ENCODE data around the gene DNLZ. TPM values are rescaled to one million over a fixed set of nuclear protein-coding genes. Genes with fewer than 3 reads are reported as not detected.

DNLZ gene
- polyA plus RNA-seq, 1 donor = 17.0 TPM

GRCh38 chr9:136361047-136361753, 2.3 kb downstream of the DNLZ start:
- peaks cover 29% of the 10 kb centered on the region for H3K36me3 ChIP-seq (ENCODE audit: control insufficient read depth, insufficient read depth, low read length)
- H3K4me1 ChIP-seq (ENCODE audit: control insufficient read depth, insufficient read depth, low read length) = peaks cover 18% of the 10 kb centered on the region
- peaks cover 14% of the 10 kb centered on the region for H3K27me3 ChIP-seq (ENCODE audit: control insufficient read depth, insufficient read depth, low read length)
- peaks cover 11% of the 10 kb centered on the region for H3K9me3 ChIP-seq (ENCODE audit: control insufficient read depth, low read depth, low read length)
- no peak for DNase-seq
- peak overlapping the region; percentile 52 for H3K27ac ChIP-seq (ENCODE audit: low read length)
- H3K4me3 ChIP-seq (ENCODE audit: low read length) = no peak overlapping the region
- WGBS (ENCODE audit: insufficient coverage, low lambda C conversion rate) = no CpG with 5 or more reads among the region's 43 CpGs

- Histone ChIP-seq H3K27ac (ENCODE audit: low read length) (no peak overlapping the region), H3K27me3 (ENCODE audit: control insufficient read depth, insufficient read depth, low read length) (peaks cover 13% of the 10 kb centered on the region), H3K36me3 (ENCODE audit: control insufficient read depth, insufficient read depth, low read length) (peaks cover 33% of the 10 kb centered on the region), H3K4me3 (ENCODE audit: low read length) (no peak overlapping the region), H3K4me1 (ENCODE audit: control insufficient read depth, insufficient read depth, low read length) (peaks cover 18% of the 10 kb centered on the region), H3K9me3 (ENCODE audit: control insufficient read depth, low read depth, low read length) (peaks cover 13% of the 10 kb centered on the region)
- no peak for DNase-seq
- WGBS (ENCODE audit: insufficient coverage, low lambda C conversion rate) = no CpG with 5 or more reads among the region's 38 CpGs
Measured at GRCh38 chr9:136359774-136360718, 3.5 kb downstream of the DNLZ start.

GRCh38 chr9:136358888-136359287, 4.7 kb downstream of the DNLZ start:
- no CpG with 5 or more reads among the region's 2 CpGs for WGBS (ENCODE audit: insufficient coverage, low lambda C conversion rate)
- no peak overlapping the region for H3K4me3 ChIP-seq (ENCODE audit: low read length)
- DNase-seq = no peak
- peaks cover 7% of the 10 kb centered on the region for H3K9me3 ChIP-seq (ENCODE audit: control insufficient read depth, low read depth, low read length)
- H3K4me1 ChIP-seq (ENCODE audit: control insufficient read depth, insufficient read depth, low read length) = peaks cover 25% of the 10 kb centered on the region
- no peak overlapping the region for H3K27ac ChIP-seq (ENCODE audit: low read length)
- H3K36me3 ChIP-seq (ENCODE audit: control insufficient read depth, insufficient read depth, low read length) = peaks cover 33% of the 10 kb centered on the region
- peaks cover 1% of the 10 kb centered on the region for H3K27me3 ChIP-seq (ENCODE audit: control insufficient read depth, insufficient read depth, low read length)

- H3K9me3 ChIP-seq (ENCODE audit: control insufficient read depth, low read depth, low read length) = peaks cover 7% of the 10 kb centered on the region
- peaks cover 32% of the 10 kb centered on the region for H3K4me1 ChIP-seq (ENCODE audit: control insufficient read depth, insufficient read depth, low read length)
- DNase-seq = no peak
- peaks cover 33% of the 10 kb centered on the region for H3K36me3 ChIP-seq (ENCODE audit: control insufficient read depth, insufficient read depth, low read length)
- H3K27ac ChIP-seq (ENCODE audit: low read length) = no peak overlapping the region
- no peaks in the 10 kb centered on the region for H3K27me3 ChIP-seq (ENCODE audit: control insufficient read depth, insufficient read depth, low read length)
- WGBS (ENCODE audit: insufficient coverage, low lambda C conversion rate) = no CpG with 5 or more reads among the region's 29 CpGs
- H3K4me3 ChIP-seq (ENCODE audit: low read length) = no peak overlapping the region
Measured at GRCh38 chr9:136358016-136358415, 5.5 kb downstream of the DNLZ start.

GRCh38 chr9:136357202-136357725, 6.3 kb downstream of the DNLZ start:
- Histone ChIP-seq H3K9me3 (ENCODE audit: control insufficient read depth, low read depth, low read length) (peaks cover 7% of the 10 kb centered on the region), H3K27ac (ENCODE audit: low read length) (no peak overlapping the region), H3K27me3 (ENCODE audit: control insufficient read depth, insufficient read depth, low read length) (no peaks in the 10 kb centered on the region), H3K36me3 (ENCODE audit: control insufficient read depth, insufficient read depth, low read length) (peaks cover 33% of the 10 kb centered on the region), H3K4me1 (ENCODE audit: control insufficient read depth, insufficient read depth, low read length) (peaks cover 32% of the 10 kb centered on the region), H3K4me3 (ENCODE audit: low read length) (no peak overlapping the region)
- no peak for DNase-seq
- no CpG with 5 or more reads among the region's 22 CpGs for WGBS (ENCODE audit: insufficient coverage, low lambda C conversion rate)

- H3K9me3 ChIP-seq (ENCODE audit: control insufficient read depth, low read depth, low read length) = peaks cover 7% of the 10 kb centered on the region
- H3K27ac ChIP-seq (ENCODE audit: low read length) = no peak overlapping the region
- peaks cover 26% of the 10 kb centered on the region for H3K4me1 ChIP-seq (ENCODE audit: control insufficient read depth, insufficient read depth, low read length)
- DNase-seq = no peak
- H3K27me3 ChIP-seq (ENCODE audit: control insufficient read depth, insufficient read depth, low read length) = no peaks in the 10 kb centered on the region
- peak overlapping the region; percentile 23 for H3K4me3 ChIP-seq (ENCODE audit: low read length)
- peaks cover 28% of the 10 kb centered on the region for H3K36me3 ChIP-seq (ENCODE audit: control insufficient read depth, insufficient read depth, low read length)
- no CpG with 5 or more reads among the region's 54 CpGs for WGBS (ENCODE audit: insufficient coverage, low lambda C conversion rate)
Measured at GRCh38 chr9:136355616-136356557, 7.7 kb downstream of the DNLZ start.

GRCh38 chr9:136354592-136355085, 8.9 kb downstream of the DNLZ start:
- peak overlapping the region; percentile 49 for H3K4me3 ChIP-seq (ENCODE audit: low read length)
- no peaks in the 10 kb centered on the region for H3K27me3 ChIP-seq (ENCODE audit: control insufficient read depth, insufficient read depth, low read length)
- peak; percentile 91 to 95 for DNase-seq
- peaks cover 28% of the 10 kb centered on the region for H3K36me3 ChIP-seq (ENCODE audit: control insufficient read depth, insufficient read depth, low read length)
- WGBS (ENCODE audit: insufficient coverage, low lambda C conversion rate) = no CpG with 5 or more reads among the region's 17 CpGs
- H3K4me1 ChIP-seq (ENCODE audit: control insufficient read depth, insufficient read depth, low read length) = peaks cover 26% of the 10 kb centered on the region
- H3K9me3 ChIP-seq (ENCODE audit: control insufficient read depth, low read depth, low read length) = peaks cover 3% of the 10 kb centered on the region
- peak overlapping the region; percentile 84 for H3K27ac ChIP-seq (ENCODE audit: low read length)

GRCh38 chr9:136353757-136354488, 9.6 kb downstream of the DNLZ start:
- H3K4me1 ChIP-seq (ENCODE audit: control insufficient read depth, insufficient read depth, low read length) = peaks cover 26% of the 10 kb centered on the region
- H3K36me3 ChIP-seq (ENCODE audit: control insufficient read depth, insufficient read depth, low read length) = peaks cover 25% of the 10 kb centered on the region
- DNase-seq = peak in 1 of 2 donors; percentile 42
- peaks cover 3% of the 10 kb centered on the region for H3K9me3 ChIP-seq (ENCODE audit: control insufficient read depth, low read depth, low read length)
- H3K27ac ChIP-seq (ENCODE audit: low read length) = peak overlapping the region; percentile 84
- WGBS (ENCODE audit: insufficient coverage, low lambda C conversion rate) = no CpG with 5 or more reads among the region's 13 CpGs
- no peaks in the 10 kb centered on the region for H3K27me3 ChIP-seq (ENCODE audit: control insufficient read depth, insufficient read depth, low read length)
- H3K4me3 ChIP-seq (ENCODE audit: low read length) = peak overlapping the region; percentile 49

GRCh38 chr9:136353088-136353487, 10.5 kb downstream of the DNLZ start:
- peaks cover 19% of the 10 kb centered on the region for H3K36me3 ChIP-seq (ENCODE audit: control insufficient read depth, insufficient read depth, low read length)
- no peak overlapping the region for H3K4me3 ChIP-seq (ENCODE audit: low read length)
- H3K9me3 ChIP-seq (ENCODE audit: control insufficient read depth, low read depth, low read length) = peaks cover 3% of the 10 kb centered on the region
- H3K4me1 ChIP-seq (ENCODE audit: control insufficient read depth, insufficient read depth, low read length) = peaks cover 26% of the 10 kb centered on the region
- WGBS (ENCODE audit: insufficient coverage, low lambda C conversion rate) = no CpG with 5 or more reads among the region's 11 CpGs
- no peak for DNase-seq
- no peak overlapping the region for H3K27ac ChIP-seq (ENCODE audit: low read length)
- H3K27me3 ChIP-seq (ENCODE audit: control insufficient read depth, insufficient read depth, low read length) = no peaks in the 10 kb centered on the region

Measured in large intestine (tissue), 3 donors.